Keratinocyte (primary cell): Measurements from ENCODE around the gene RHOU.

ENCODE experiments used
- EZH2 ChIP-seq: IDR thresholded peaks from one replicate; pipeline ENCODE4 v1.6.1; 2012; ENCODE audit warnings: inconsistent platforms, mild to moderate bottlenecking, low read length, moderate library complexity
- TF ChIP-seq, protein P1 (sequence below), 3 experiments: IDR thresholded peaks in 1 of 3; conservative IDR thresholded peaks in 1 of 3; optimal IDR thresholded peaks in 1 of 3; 2 replicates in 2 of 3; 3 replicates in 1 of 3; pipeline versions ENCODE3 to v1.5.1; 2011; ENCODE audit warnings: low read length in 3 of 3, mild to moderate bottlenecking in 3 of 3, moderate library complexity in 2 of 3, control low read depth in 1 of 3, inconsistent platforms in 1 of 3; ENCODE audit not compliant: insufficient read depth in 2 of 3; ENCODE audit errors: extremely low read depth in 1 of 3

DNA sequence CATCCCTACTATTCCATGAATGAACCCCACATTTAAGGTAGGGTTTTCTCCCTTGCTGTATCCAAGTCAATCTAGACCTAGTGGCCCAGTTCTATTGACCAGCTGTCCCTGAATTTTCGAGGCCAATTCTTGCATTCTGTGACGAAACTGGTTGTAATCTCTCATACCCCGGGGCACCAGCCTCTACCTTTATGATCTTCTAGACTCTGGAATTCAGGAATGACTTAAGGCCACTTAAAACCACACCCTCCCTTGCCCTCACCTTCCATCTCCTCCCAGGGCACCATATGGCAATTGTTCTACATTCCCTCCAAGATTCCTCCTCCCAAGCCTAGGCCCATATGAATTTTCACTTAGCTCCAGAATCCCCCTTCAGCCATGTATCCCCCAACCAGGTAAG is 48.9 kb downstream of the RHOU start:
- TF ChIP-seq, protein P1, sequence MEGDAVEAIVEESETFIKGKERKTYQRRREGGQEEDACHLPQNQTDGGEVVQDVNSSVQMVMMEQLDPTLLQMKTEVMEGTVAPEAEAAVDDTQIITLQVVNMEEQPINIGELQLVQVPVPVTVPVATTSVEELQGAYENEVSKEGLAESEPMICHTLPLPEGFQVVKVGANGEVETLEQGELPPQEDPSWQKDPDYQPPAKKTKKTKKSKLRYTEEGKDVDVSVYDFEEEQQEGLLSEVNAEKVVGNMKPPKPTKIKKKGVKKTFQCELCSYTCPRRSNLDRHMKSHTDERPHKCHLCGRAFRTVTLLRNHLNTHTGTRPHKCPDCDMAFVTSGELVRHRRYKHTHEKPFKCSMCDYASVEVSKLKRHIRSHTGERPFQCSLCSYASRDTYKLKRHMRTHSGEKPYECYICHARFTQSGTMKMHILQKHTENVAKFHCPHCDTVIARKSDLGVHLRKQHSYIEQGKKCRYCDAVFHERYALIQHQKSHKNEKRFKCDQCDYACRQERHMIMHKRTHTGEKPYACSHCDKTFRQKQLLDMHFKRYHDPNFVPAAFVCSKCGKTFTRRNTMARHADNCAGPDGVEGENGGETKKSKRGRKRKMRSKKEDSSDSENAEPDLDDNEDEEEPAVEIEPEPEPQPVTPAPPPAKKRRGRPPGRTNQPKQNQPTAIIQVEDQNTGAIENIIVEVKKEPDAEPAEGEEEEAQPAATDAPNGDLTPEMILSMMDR (optimal IDR thresholded peaks at IDR 0.05 in 1 of 3, IDR thresholded peaks at IDR 0.05 in 1 of 3, conservative IDR thresholded peaks at IDR 0.05 in 1 of 3; ENCODE audit: extremely low read depth in 1 of 3, insufficient read depth in 2 of 3, low read length in 3 of 3), result no peak
- TF ChIP-seq EZH2, result no peak
